ENCODE results near the gene MAP2K1. TPM values are rescaled to one million over a fixed set of nuclear protein-coding genes. Genes with fewer than 3 reads are reported as not detected.

The MAP2K1 gene
- total RNA-seq, 1 experiment from 2014 or later: 63.7 TPM

DNA sequence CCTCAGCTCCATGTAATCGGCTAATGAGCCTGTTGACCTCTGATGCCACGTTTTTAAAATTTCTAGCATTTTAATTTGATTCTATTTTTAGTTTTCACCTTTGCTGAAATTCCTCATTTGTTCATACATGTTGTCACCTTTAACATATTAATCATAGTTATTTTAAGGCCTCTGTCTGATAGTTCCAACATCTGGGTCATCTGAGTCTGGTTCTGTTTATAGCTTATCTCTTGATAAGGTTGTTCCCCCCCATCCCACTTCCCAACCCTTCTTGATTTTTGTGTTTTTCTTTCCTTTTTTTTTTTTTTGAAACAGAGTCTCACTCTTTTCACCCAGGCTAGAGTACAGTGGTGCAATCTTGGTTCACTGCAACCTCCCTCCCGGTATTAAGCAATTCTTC lies 36.4 kb downstream of the MAP2K1 start:
- no TSS peak for BruUV-seq (replicated peaks)
- CTCF ChIA-PET: interaction anchor here (0.6 kb wide), 1 partner anchor 587 kb away, joined by 5 read pairs; no protein-coding TSS in a partner anchor
- intact Hi-C loops (cut with micrococcal nuclease; ENCODE audit: unreplicated experiment): no loop called here
- H3K4me1 ChIP-seq: no peaks in the 10 kb centered on the region
- Mint-ChIP-seq H3K27ac (ENCODE audit: unreplicated experiment) (no peak overlapping the region), H3K27me3 (ENCODE audit: insufficient read depth, unreplicated experiment) (no peaks in the 10 kb centered on the region), H3K36me3 (ENCODE audit: insufficient read depth, unreplicated experiment) (peaks cover 9% of the 10 kb centered on the region), H3K4me3 (ENCODE audit: unreplicated experiment) (no peak overlapping the region), H3K9me3 (ENCODE audit: unreplicated experiment) (no peaks in the 10 kb centered on the region), H3K4me1 (ENCODE audit: low read depth, unreplicated experiment) (no peaks in the 10 kb centered on the region)
- DNase-seq: no peak
- TF ChIP-seq, protein P1, sequence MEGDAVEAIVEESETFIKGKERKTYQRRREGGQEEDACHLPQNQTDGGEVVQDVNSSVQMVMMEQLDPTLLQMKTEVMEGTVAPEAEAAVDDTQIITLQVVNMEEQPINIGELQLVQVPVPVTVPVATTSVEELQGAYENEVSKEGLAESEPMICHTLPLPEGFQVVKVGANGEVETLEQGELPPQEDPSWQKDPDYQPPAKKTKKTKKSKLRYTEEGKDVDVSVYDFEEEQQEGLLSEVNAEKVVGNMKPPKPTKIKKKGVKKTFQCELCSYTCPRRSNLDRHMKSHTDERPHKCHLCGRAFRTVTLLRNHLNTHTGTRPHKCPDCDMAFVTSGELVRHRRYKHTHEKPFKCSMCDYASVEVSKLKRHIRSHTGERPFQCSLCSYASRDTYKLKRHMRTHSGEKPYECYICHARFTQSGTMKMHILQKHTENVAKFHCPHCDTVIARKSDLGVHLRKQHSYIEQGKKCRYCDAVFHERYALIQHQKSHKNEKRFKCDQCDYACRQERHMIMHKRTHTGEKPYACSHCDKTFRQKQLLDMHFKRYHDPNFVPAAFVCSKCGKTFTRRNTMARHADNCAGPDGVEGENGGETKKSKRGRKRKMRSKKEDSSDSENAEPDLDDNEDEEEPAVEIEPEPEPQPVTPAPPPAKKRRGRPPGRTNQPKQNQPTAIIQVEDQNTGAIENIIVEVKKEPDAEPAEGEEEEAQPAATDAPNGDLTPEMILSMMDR (IDR thresholded peaks at IDR 0.05; ENCODE audit: insufficient read depth in 1 of 2, low read depth in 1 of 2, low read length in 1 of 2, severe bottlenecking in 1 of 2, unreplicated experiment in 1 of 2): no peak
- no peak overlapping the region for H3K4me3 ChIP-seq (ENCODE audit: low read depth, low read length)
- H3K27me3 ChIP-seq (replicated peaks; ENCODE audit: control insufficient read depth, insufficient read depth, low read length): no peaks in the 10 kb centered on the region
- POLR2A ChIA-PET: no interaction called here
- H3K36me3 ChIP-seq (ENCODE audit: control insufficient read depth, insufficient read depth, low read length): no peaks in the 10 kb centered on the region
- no peaks in the 10 kb centered on the region for H3K9me3 ChIP-seq

DNA sequence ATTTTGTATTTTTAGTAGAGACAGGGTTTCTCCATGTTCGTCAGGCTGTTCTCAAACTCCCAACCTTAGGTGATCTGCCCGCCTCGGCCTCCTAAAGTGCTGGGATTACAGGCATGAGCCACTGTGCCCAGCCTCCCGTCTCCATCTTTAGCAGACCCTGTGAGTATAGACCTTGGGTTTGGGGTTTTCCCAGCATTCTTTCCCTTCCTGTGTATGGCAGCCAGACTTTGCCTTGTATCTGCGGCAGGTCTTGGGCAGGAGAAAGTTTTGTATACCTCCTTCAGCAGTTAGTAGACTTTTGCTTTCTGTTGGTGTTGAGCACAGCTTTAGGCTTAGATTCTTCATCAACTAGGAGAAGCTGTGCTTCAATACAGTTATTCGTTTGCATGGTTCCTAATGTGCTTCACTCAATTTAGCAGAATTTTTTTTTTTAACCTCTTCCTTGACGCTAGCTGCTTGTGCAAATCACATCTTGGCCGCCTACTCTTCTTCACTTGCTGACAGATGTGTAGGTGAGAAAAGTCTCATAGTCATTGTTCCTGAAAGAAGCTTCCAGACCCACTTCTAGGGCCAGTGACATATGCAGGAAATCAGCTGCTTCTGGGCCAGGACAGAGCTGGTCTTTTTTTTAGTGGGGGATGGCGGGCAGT lies 38.4 kb downstream of the MAP2K1 start:
- Histone ChIP-seq H3K36me3 (ENCODE audit: control insufficient read depth, insufficient read depth, low read length) (no peaks in the 10 kb centered on the region), H3K4me3 (ENCODE audit: low read depth, low read length) (no peak overlapping the region), H3K27me3 (replicated peaks; ENCODE audit: control insufficient read depth, insufficient read depth, low read length) (no peaks in the 10 kb centered on the region), H3K9me3 (no peaks in the 10 kb centered on the region), H3K4me1 (no peaks in the 10 kb centered on the region)
- TF ChIP-seq, protein P1 (IDR thresholded peaks at IDR 0.05; ENCODE audit: insufficient read depth in 1 of 2, low read depth in 1 of 2, low read length in 1 of 2, severe bottlenecking in 1 of 2, unreplicated experiment in 1 of 2): no peak
- Mint-ChIP-seq H3K4me1 (ENCODE audit: low read depth, unreplicated experiment) (no peaks in the 10 kb centered on the region), H3K27me3 (ENCODE audit: insufficient read depth, unreplicated experiment) (no peaks in the 10 kb centered on the region), H3K27ac (ENCODE audit: unreplicated experiment) (no peak overlapping the region), H3K9me3 (ENCODE audit: unreplicated experiment) (no peaks in the 10 kb centered on the region), H3K36me3 (ENCODE audit: insufficient read depth, unreplicated experiment) (peaks cover 9% of the 10 kb centered on the region), H3K4me3 (ENCODE audit: unreplicated experiment) (no peak overlapping the region)
- BruUV-seq (replicated peaks): no TSS peak
- intact Hi-C loops (cut with micrococcal nuclease; ENCODE audit: unreplicated experiment): no loop called here
- ChIA-PET POLR2A (no interaction called here), CTCF (no interaction called here)
- DNase-seq: no peak

DNA sequence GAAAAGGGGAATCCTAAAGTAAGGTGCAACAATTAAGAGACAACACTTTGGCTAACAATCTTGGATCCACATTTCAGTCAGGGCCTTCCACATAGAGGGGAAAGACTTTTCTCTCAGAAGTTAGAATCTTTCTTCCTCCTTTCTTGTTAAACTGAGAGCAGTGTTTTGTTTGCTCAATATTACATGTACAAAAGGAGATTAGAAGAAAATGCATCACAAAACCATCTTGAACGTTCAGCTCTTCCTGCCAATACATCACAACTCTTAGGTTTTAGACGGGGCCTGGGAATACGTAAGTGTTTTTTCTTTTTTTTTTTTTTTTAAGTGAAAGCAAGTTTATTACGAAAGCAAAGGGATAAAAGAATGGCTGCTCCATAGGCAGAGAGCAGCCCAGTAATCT lies 39.1 kb downstream of the MAP2K1 start:
- Histone ChIP-seq H3K9me3 (no peaks in the 10 kb centered on the region), H3K4me1 (no peaks in the 10 kb centered on the region), H3K27me3 (replicated peaks; ENCODE audit: control insufficient read depth, insufficient read depth, low read length) (no peaks in the 10 kb centered on the region), H3K4me3 (ENCODE audit: low read depth, low read length) (no peak overlapping the region), H3K36me3 (ENCODE audit: control insufficient read depth, insufficient read depth, low read length) (no peaks in the 10 kb centered on the region)
- ChIA-PET POLR2A (no interaction called here), CTCF (no interaction called here)
- H3K27ac Mint-ChIP-seq (ENCODE audit: unreplicated experiment): no peak overlapping the region
- no peaks in the 10 kb centered on the region for H3K9me3 Mint-ChIP-seq (ENCODE audit: unreplicated experiment)
- H3K4me1 Mint-ChIP-seq (ENCODE audit: low read depth, unreplicated experiment): no peaks in the 10 kb centered on the region
- no peak for DNase-seq
- no TSS peak for BruUV-seq (replicated peaks)
- no peak overlapping the region for H3K4me3 Mint-ChIP-seq (ENCODE audit: unreplicated experiment)
- no peaks in the 10 kb centered on the region for H3K27me3 Mint-ChIP-seq (ENCODE audit: insufficient read depth, unreplicated experiment)
- TF ChIP-seq, protein P1 (IDR thresholded peaks at IDR 0.05; ENCODE audit: insufficient read depth in 1 of 2, low read depth in 1 of 2, low read length in 1 of 2, severe bottlenecking in 1 of 2, unreplicated experiment in 1 of 2): no peak
- peaks cover 9% of the 10 kb centered on the region for H3K36me3 Mint-ChIP-seq (ENCODE audit: insufficient read depth, unreplicated experiment)
- intact Hi-C loops (cut with micrococcal nuclease; ENCODE audit: unreplicated experiment): no loop called here

All from Caco-2 (cell line).